Progenitor cell of endocrine pancreas (in vitro differentiated cells): ENCODE data around the gene DBNDD1. TPM values are rescaled to one million over a fixed set of nuclear protein-coding genes. Genes with fewer than 3 reads are reported as not detected.

ENCODE experiments used
- DNase-seq: peaks from one replicate; pipeline ENCODE4 v3.0.0; 2021; ENCODE audit warnings: low spot score; ENCODE audit not compliant: unreplicated experiment
- H3K27ac Mint-ChIP-seq: 2 replicates; pipeline ENCODE4 v1.8.0; 2021; ENCODE audit warnings: mild to moderate bottlenecking, moderate library complexity, mixed read lengths
- H3K27me3 Mint-ChIP-seq: 2 replicates; pipeline ENCODE4 v1.8.0; 2021; ENCODE audit warnings: mixed read lengths
- H3K36me3 Mint-ChIP-seq: 2 replicates; pipeline ENCODE4 v1.8.0; 2022; ENCODE audit warnings: mixed read lengths; ENCODE audit not compliant: insufficient read depth
- H3K4me1 Mint-ChIP-seq: 2 replicates; pipeline ENCODE4 v1.8.0; 2021; ENCODE audit warnings: low read depth, mixed read lengths
- H3K4me3 Mint-ChIP-seq: 2 replicates; pipeline ENCODE4 v1.8.0; 2021; ENCODE audit warnings: low read depth, mild to moderate bottlenecking, moderate library complexity, mixed read lengths
- H3K9me3 Mint-ChIP-seq: 2 replicates; pipeline ENCODE4 v1.8.0; 2021; ENCODE audit warnings: low read depth, mixed read lengths
- CTCF ChIP-seq: fragments of 200-600 bp; sonication (generic); IDR thresholded peaks from one replicate; pipeline ENCODE4 v1.5.0; 2021; ENCODE audit warnings: antibody characterized with exemption, mild to moderate bottlenecking; ENCODE audit not compliant: unreplicated experiment
- total RNA-seq: library from RNA; stranded (reverse); gene quantifications from 2 replicates; pipeline ENCODE4 v1.2.1, GENCODE V29; 2021

The DBNDD1 gene
- total RNA-seq, 1 donor from 2014 or later: 57.4 TPM

DNA sequence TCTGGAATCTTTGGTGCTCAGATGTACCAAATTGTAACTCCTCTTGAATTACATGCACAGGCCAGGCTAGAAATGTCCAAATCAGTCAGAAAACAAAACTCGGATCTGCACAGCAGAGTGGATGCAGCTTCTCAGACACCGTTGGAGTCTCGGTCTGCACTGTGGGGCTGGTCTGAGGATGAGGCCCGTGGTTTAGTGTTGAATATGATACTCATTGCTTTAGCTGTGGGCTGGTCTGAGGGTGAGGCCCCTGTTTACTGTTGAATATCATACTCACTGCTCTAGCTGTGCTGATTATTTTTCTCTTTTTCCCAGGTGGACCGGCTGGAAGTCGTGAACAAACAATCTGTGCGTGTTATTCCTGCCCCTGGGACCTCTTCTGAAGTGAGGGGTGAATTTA lies 35.0 kb downstream of the DBNDD1 start:
- no peak for TF ChIP-seq CTCF
- H3K27ac Mint-ChIP-seq: no peak overlapping the region
- no peaks in the 10 kb centered on the region for H3K9me3 Mint-ChIP-seq
- no peaks in the 10 kb centered on the region for H3K4me1 Mint-ChIP-seq
- no peak overlapping the region for H3K4me3 Mint-ChIP-seq
- DNase-seq: no peak
- peaks cover 24% of the 10 kb centered on the region for H3K36me3 Mint-ChIP-seq
- H3K27me3 Mint-ChIP-seq: no peaks in the 10 kb centered on the region

- Mint-ChIP-seq H3K9me3 (no peaks in the 10 kb centered on the region), H3K4me1 (no peaks in the 10 kb centered on the region), H3K27ac (no peak overlapping the region), H3K4me3 (no peak overlapping the region), H3K36me3 (peaks cover 25% of the 10 kb centered on the region), H3K27me3 (no peaks in the 10 kb centered on the region)
- no peak for TF ChIP-seq CTCF
- DNase-seq: no peak
These were observed 35.7 kb downstream of the DBNDD1 start for GRCh38 chr16:89983536-89983935.

DNA sequence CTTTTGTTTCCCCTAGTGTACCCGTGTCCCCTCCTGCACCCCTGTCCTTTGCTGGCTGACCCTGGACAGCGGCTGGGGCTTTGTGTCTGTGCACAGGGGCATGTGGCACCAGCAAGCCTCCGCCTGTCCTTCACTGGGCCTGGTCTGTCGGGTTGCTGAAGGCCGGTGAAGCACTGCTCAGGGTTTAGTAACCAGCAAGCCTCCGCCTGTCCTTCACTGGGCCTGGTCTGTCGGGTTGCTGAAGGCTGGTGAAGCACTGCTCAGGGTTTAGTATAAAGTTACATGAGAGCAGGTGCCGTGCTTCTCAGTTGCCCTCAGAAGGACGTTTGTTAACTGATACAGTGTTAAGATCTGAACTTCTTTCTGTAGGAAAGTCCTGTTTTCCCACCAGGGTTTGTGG lies 36.9 kb downstream of the DBNDD1 start:
- Mint-ChIP-seq H3K4me1 (no peaks in the 10 kb centered on the region), H3K36me3 (peaks cover 24% of the 10 kb centered on the region)
- no peak for TF ChIP-seq CTCF

GRCh38 chr16:89981414-89981813 lies 37.8 kb downstream of the DBNDD1 start:
- TF ChIP-seq CTCF: no peak
- no peaks in the 10 kb centered on the region for H3K4me1 Mint-ChIP-seq
- H3K27ac Mint-ChIP-seq: peak overlapping the region; percentile 45
- H3K27me3 Mint-ChIP-seq: no peaks in the 10 kb centered on the region
- no peaks in the 10 kb centered on the region for H3K9me3 Mint-ChIP-seq
- peaks cover 17% of the 10 kb centered on the region for H3K36me3 Mint-ChIP-seq
- DNase-seq: no peak
- H3K4me3 Mint-ChIP-seq: no peak overlapping the region

More for the DNA sequence above, 36.9 kb downstream of the DBNDD1 start:
- Mint-ChIP-seq H3K27ac (no peak overlapping the region), H3K4me3 (no peak overlapping the region), H3K9me3 (no peaks in the 10 kb centered on the region), H3K27me3 (no peaks in the 10 kb centered on the region)
- DNase-seq: no peak

DNA sequence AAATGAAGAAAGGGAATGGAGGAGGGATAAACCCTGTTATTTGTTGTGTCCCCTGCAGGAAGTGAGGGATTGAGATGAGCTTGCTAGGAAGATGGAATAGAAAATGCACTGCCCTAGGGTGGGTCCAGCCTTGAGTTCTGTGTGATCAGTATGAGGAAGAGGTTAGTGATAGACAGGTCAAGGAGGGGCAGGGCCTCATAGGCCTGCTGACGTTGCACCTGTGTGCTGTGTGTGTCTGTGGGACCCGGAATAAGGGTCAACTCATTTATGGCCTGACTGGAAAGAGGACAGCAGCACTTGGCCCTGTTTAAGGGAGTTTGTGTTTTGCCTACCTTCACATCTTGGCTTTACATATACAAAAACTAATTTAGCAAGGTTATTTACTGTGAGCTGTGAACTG lies 44.4 kb downstream of the DBNDD1 start:
- Mint-ChIP-seq H3K27me3 (no peaks in the 10 kb centered on the region), H3K27ac (no peak overlapping the region), H3K4me3 (no peak overlapping the region), H3K9me3 (peaks cover 5% of the 10 kb centered on the region), H3K36me3 (peaks cover 18% of the 10 kb centered on the region), H3K4me1 (peaks cover 10% of the 10 kb centered on the region)
- no peak for DNase-seq
- no peak for TF ChIP-seq CTCF
